NCI-H2029 treated with DMSO at 0.1 percent for 48 hours (cell line): ENCODE data around the gene MPIG6B.

Experiments used
- DNase-seq: peaks from one replicate; lab custom pipeline; 2025; lab: John Stamatoyannopoulos, UW

Gene MPIG6B

DNA sequence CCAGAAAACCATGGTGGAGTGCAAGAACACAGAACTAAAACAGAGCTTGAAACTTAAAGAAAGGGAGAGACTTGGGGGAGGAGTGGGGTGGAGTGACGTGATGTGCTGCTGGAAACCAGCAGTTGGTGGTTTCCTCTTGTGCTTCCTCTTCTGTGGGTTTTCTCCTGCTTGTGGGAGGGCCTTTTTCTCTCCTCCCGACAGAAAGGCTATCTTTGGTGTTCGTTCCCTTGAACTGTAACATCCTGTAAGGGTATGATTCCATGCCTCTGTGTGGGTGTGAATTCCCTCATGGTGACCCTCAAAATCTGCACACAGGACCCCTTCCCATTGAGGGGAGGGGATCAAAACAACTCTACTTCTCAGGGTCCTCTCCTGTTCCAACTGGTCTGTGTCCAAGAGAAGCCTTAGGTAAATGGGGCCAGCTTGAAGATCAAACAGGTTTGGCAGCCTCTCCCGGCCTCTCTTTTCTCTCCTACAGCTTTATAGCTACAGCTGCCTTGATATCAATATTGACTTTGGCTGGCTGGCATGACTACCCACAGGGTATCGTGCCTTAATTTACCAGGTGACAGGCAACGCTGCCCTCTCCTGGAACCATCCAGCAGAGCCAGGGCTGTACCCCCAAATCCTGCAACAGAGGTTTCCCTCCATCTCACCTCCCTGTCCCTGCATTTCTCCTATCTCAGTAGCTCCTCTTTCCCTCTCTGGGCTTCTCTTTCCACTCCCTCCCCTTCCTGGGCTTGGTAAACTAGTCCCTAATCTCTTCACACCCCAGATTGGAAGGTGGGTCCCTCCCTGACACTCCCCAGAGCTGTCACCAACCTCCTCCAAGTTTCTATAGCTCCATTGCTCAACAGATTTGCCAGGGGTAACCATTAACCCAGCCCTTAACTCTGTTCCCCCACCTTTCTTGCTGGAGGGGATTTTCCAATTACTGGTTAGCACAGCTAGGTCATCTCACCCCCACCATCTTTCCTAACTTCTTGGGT, 15.1 kb downstream of the MPIG6B start:
- peak; percentile 97 for DNase-seq

DNA sequence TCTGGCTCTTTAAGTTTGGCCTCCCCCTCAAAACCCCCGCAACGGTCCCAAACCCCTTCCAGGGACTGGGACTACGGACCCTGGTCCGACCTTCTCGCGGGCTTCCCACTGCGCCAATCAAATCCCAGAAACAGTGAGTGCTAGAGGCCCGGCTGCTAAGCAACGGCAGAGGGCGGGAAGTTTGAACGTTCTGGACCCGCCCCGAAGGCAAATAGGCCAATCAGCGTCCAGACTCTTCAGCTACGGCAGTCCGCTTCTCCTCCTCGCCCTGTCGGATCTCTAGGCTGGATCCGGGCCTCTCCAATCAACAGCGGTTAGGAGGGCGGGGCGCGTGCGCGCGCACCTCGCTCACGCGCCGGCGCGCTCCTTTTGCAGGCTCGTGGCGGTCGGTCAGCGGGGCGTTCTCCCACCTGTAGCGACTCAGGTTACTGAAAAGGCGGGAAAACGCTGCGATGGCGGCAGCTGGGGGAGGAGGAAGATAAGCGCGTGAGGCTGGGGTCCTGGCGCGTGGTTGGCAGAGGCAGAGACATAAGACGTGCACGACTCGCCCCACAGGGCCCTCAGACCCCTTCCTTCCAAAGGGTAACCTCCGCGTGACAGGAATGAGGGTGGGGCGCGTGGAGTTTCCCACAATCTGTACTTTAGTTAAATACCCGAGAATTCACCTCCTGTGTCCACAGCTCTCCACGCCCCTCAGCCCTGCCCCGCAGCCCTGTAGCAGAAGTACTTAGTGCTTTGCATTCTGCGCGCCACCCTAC, 16.6 kb downstream of the MPIG6B start, which contains the start of gene MSH5:
TSS of gene MSH5 (plus strand) at position 367 of the 758 bp plus-strand sequence. CDS start 462 bp downstream, outside the sequence.
- DNase-seq: peak; percentile 98

DNA sequence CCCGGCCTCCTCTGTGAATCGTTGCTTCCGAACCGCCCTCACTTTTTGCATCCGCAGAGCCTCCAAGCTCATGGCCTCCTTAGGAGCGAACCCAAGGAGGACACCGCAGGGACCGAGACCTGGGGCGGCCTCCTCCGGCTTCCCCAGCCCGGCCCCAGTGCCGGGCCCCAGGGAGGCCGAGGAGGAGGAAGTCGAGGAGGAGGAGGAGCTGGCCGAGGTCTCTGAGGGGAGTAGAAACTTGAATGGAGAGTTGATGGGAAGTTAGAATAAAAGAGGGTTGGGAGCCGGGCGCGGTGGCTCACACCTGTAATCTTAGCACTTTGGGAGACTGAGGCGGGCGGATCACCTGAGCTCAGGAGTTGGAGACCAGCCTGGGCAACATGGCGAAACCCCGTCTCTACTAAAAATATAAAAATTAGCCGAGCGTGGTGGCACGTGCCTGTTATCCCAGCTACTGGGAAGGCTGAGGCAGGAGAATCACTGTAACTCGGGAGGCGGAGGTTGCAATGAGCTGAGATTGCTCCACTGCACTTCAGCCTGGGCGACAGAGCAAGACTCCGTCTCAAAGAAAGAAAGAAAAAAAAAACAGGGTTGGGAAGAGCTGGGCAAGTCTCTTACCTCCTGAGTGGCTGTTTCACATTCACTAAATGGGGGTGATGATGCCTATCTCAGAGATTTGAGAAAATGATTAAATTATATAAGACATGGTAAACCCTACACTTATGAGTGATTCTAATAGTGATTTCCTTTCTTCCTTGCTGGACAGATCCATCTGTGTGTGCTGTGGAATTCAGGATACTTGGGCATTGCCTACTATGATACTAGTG, 17.4 kb downstream of the MPIG6B start:
- no peak for DNase-seq

DNA sequence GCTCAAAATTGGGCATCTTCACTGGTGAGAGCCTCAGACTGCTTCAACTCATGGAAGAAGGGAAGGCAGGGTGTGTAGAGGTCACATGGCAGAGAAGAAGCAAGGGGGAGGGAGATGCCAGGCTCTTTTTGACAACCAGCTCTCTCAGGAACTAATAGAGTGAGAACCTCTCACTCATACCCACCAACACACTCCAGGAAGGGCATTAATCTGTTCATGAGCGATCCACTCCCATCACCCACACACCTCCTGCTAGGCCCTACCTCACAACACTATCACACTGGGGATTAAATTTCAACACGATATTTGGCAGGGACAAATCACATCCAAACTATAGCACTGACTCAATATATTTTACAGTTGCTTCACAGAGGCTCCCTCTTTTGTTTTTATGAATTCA, 18.6 kb downstream of the MPIG6B start:
- DNase-seq: no peak

DNA sequence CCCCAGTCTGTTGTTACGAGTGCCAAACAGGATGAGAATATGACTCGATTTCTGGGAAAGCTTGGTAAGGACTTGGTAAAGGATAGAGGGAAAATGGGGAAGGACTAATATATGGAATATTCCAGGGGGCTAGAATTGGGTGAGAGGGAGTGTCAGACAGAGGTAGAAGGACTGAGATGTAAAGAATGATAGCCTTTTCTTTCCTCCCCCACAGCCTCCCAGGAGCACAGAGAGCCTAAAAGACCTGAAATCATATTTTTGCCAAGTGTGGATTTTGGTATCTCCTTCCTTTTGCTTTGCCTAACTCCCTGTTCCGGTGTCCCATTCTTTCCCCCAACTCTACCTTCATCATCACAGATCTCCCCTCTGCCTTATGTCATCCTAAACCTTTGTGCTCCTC, 19.7 kb downstream of the MPIG6B start:
- DNase-seq: no peak

DNA sequence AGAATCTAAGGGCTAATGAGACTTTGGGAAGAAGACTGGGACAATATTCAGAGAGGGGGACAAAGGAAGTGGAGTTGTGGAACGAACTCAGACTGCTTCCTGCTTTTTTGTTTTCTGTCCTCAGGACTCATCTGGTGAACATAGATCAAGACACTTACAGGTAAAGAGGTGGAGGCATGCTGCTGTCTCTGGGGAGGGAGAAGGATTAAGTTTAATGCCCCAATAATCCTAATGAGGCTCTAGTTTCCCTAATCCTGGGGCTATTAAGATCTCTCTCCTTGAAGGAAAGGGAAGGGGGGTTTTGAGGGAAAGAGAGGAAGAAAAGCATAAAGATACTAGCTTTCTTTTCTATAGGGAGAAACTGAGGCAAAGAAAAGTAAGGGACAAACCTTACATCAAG, 21.2 kb downstream of the MPIG6B start:
- no peak for DNase-seq

DNA sequence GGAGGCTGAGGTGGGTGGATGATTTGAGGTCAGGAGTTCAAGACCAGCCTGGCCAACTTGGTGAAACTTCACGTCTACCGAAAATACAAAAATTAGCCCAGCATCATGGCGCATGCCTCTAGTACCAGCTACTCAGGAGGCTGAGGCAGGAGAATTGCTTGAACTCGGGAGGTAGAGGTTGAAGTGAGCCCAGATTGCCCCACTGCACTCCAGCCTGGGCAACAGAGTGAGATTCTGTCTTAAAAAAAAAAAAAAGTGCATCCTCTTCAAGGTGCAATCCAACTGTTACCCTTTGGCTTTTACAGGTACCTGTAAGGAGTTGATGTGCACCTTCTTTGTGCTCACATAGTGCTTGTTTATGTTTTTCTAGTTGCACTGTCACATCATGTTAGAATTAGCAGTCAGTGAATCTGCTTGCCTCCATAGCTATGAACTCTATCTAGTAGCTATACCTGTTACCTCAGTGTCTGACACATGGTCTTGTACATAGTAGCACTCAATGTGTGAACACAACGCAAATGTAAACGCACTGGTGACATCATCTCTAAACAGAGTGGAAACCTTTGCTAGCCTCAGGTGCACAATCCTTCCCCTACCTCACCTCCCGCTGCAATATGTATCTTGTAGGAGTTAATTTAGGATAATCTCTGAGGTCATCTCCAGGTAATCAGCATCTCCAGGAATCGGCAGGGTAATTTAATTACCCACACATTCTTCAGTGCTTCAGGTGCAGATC, 26.3 kb downstream of the MPIG6B start:
- DNase-seq: no peak

DNA sequence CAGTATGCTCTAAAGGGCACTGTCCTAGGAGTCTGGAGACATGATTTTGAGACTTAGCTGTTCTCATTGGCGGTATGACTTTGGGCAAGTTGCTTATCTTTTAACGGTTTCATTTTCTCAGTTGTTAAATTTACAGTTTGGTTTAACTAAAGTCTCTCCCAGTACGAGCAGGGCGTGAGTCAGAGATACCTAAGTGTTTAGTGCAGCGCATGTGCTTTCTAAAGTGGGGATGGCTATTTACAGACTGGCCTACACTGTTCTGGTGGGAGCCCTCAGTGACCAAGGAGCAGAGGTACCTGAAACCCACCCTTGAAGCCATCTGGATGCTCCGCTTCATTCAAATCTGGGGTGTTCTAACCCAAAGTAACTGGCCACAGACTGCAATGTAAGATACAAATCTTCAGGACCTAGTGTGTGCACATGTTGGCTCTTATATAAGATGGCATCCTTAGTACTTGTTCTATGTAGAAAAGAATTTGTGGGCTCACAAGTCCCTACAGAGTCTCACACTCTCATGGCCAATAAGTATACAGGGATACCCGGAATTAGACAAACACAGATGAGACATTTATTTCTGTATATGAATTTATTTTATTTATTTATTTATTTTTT, 27.3 kb downstream of the MPIG6B start:
- DNase-seq: no peak

DNA sequence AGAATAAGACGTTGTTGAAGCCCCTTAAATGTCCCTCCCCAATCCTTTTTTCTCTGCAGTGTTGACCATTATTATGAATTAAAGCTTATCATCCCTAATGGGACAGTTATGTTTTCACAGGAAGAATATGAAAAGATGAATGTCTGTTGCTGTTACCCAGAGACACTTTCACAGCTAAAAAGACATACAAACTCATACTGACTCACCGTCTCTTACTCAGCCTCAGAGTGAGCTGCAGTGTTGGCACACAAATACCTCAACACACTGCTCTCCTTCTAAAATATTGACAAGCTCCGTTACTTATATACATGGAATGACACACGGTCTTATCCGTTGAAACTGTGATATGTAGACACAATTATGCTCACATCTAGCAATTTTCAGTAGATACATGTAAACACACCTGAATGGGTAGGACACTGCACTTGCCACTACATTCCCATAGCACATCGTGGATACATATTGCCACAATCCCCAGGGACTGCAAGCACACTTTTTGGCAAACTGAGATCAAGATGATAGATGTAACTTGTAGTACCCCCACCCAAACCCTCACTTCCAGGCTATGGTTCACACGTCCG, 29.7 kb downstream of the MPIG6B start:
- DNase-seq: no peak

DNA sequence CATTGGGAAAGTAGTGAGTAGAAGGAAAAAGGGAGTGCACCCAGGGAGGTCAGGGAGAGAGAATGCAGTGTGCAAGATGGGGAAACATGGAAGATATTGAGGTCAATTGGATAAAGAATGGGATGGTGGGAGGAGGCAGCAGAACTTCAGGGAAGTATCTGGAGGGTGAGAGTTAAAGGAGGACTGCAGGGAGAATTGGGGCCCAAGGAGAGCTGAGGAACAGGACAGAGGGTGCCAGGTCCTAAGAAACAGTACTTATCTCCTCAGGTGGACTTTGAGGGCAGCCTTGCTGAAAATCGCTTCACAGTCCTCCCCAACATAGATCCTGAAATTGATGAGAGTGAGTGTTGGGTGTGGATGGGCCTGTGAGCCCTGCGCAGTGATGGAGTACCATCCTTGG, 35.1 kb downstream of the MPIG6B start:
- DNase-seq: no peak

DNA sequence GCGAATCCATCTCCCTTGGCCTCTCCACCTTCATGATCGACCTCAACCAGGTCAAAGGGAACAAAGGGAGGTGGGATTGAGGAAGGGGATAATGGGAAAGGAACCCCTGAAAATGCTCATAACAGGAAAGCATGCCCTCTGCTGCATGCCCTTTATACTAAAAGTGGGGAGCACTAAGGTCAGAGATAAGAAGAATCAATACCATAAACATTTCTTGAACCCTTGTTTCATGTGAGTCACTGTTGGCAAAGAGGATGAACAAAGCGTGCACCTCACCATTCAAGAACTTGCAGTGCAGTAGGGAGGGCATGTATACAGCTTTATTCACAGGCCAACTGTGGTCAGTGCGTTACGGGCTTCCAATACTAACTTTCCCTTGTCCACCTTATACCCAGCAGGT, 37.6 kb downstream of the MPIG6B start:
- no peak for DNase-seq

DNA sequence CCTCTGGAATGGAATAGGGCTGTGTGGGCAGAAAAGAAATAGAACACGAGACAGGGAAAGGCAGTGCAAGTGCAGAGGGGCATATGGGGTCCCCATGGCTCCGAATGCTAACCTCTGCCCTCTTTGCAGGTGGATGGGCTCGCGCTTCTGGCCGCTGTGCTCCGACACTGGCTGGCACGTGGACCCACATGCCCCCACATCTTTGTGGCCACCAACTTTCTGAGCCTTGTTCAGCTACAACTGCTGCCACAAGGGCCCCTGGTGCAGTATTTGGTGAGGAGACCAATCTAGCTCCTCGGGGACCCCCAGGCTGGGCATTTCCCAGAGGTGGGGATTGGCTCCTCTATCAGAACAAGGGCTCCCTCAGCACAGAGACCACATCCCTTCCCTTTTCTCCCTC, 38.2 kb downstream of the MPIG6B start:
- DNase-seq: no peak

DNA sequence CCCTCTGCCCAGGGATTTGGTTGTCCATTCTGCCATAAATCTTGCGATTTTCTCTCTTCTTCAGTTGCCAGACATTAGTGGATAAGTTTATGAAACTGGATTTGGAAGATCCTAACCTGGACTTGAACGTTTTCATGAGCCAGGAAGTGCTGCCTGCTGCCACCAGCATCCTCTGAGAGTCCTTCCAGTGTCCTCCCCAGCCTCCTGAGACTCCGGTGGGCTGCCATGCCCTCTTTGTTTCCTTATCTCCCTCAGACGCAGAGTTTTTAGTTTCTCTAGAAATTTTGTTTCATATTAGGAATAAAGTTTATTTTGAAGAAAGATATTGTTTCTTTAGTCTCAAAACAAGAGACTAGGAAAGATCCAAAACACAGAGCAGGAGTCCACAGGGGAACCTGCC, 39.2 kb downstream of the MPIG6B start, which contains the start of gene SAPCD1:
TSS of gene SAPCD1 (plus strand) at position 301 of the 400 bp plus-strand sequence. CDS start 399 bp downstream, outside the sequence.
- no peak for DNase-seq

DNA sequence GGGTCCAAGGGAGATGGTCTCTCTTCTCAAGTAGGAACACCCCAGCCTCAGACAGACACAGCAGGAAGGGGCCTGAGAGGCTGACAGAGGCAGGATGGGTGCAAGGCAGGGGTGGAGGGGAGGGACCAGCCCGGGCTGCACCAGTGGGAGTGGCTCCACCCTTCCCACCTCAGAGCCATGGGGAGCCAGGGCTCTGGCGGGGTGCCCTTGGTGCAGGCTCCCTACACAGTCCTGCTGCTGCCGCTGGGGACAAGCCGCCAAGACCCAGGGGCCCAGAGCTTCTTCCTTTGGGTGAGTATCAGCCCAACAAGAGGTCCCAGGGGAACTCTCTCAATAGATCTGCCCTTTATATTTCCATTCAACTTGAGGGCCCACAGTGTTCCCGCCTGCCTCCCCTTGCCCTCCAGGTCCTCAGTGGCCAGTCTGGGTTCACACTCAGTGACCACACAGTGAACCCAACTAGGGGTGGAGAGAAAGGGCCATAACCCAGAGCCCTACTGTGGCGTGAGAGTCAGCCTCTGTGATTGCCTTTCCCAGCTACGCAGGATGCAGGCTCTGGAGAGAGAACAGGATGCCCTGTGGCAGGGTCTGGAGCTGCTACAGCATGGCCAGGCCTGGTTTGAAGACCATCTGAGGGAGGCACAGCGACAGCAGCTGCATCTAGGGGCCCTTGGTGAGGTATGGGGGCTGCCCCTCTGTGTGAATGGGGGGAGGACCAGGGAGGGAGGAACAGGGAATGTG, 39.9 kb downstream of the MPIG6B start:
- DNase-seq: no peak

DNA sequence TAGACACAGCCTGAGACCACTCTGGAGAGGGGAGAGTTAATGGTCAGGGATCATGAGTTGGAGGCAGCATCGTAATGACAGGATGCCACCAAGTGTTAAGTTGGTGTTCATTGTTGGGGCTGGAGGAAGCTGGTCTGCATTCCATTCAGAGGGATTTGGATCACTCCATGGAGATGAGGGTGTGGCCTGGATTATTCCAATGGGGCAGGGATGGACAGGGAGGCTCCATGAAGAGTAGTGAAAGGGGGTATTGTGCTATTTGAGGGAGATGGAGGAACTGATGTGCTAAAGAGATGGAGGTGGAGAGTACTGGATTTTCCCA, 40.4 kb downstream of the MPIG6B start:
- DNase-seq: no peak

DNA sequence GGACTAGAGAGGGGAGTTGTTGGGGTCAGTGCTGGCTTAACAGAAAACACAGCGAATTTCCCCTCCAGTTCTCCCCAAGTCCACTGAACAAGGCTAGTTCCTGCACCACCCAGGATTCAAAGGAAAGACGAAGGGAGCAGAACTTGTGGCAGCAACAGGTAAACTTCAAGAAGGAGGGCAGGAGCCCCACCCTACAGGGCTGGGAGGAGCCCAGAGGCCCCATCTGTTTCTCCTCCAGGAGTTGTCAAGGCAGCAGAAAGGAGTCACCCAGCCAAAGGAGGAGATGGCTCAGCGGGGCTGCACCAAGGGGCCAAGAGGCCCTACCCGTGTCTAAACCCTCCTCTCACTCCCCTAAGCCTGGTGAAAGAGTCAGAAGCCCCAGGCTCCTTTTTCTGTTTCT, 41.0 kb downstream of the MPIG6B start:
- no peak for DNase-seq

DNA sequence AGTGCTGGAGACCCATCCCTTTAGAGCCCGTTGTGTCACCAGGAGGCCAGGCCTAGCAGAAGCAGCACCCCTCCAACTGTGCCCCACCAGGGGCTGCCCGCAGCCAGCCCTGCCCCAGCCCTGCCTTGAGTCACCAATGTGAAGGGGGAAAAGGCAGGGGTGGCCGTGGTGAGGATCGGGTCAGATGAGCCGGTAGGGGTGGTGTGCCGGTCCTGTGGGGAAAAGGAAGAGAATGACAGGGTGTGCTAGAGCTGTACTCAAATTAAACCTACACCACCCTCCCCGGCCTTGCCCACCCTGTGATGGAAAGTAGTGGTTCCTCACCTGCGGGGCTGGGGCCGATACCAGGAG, 42.4 kb downstream of the MPIG6B start:
- no peak for DNase-seq

DNA sequence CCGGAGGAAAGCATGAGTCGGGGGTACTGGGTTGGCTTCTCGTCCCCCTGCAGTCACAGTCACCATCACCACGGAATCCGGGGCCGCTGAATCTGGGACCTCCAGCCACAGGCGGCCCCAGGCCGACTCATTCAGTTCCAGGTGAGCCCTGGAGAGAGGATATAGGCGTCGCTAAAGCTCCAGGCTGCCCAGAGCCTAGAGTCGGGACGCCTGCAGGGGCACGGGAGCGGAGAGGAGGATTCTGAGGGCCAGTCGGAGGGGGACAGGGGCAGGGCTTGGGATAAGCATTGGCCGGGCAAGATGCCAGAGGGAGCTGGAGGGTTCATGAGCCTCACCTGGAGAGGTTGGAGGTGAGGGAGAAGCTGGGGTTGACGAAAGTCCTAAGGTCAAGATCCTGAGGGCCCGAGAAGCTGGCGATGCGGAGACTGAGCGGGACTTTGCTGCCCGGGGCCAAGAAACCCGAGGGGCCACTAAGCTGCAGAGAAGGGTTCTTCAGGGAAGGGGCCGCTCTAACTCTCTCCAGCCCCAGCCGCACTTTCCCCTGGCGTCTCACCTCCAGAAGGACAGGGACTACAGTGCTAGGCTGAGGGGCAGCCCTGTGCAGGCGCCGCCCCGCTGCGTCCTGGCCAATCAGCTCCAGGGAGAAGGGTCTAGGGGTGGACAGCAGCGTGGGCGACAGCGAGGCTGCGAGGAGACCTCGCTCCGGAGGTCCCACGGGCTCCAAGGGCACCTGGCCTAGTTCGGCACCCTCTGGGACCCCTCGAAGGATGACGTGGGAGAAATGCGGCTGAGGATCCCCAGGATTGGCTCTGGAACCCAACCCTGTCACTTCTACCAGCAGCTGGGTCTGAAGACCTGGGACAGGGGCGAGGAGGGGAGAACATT, 43.0 kb downstream of the MPIG6B start:
- DNase-seq: no peak

DNA sequence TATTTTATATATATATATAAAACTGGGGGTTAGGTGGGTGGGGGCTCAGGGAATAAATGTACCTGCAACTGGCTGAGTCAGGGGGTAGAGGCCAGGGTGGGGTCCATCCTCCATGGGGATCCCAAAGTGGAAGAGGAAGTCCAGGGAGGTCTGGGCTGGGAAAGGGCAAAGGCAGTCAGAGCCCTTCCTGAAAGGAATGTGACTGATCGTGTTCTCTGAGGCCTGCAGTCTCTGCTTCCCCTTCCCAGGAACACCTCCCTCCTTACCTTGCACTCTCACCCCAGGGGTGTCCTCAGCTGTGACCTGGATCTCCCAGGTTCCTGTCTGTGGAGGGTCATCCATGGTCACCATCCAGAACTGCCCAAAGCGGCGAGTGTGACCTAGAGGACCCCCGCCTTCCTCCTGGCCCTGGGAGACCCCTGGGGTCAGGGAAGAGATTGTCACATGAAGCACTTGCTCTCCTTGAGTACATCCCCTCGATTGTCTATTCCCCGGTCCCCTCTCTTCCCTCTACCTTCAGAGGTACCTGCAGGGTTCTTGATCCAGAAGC, 44.0 kb downstream of the MPIG6B start:
- DNase-seq: no peak
